HepG2 (cell line): ENCODE measurements around the gene RIMOC1. TPM values are rescaled to one million over a fixed set of nuclear protein-coding genes. Genes with fewer than 3 reads are reported as not detected.

Source experiments
- DPF2 ChIP-seq: sonication (generic); formaldehyde crosslinking; IDR thresholded peaks from 2 replicates; pipeline ENCODE4 v1.4.0; 2020; ENCODE audit warnings: mild to moderate bottlenecking, low read depth, missing genetic modification reagents, borderline replicate concordance
- FOSL1 ChIP-seq: sonication (generic); formaldehyde crosslinking; IDR thresholded peaks from 2 replicates; pipeline ENCODE4 v1.9.0; 2021; ENCODE audit warnings: missing genetic modification reagents, borderline replicate concordance
- GZF1 ChIP-seq: sonication (generic); formaldehyde crosslinking; IDR thresholded peaks from 2 replicates; pipeline ENCODE4 v1.5.1; 2020; ENCODE audit warnings: mild to moderate bottlenecking, missing genetic modification reagents
- HOXA3 ChIP-seq: sonication (generic); formaldehyde crosslinking; IDR thresholded peaks from 2 replicates; pipeline ENCODE4 v1.5.0; 2020; ENCODE audit warnings: missing genetic modification reagents
- MXD4 ChIP-seq: IDR thresholded peaks from 2 replicates; pipeline ENCODE4 v1.6.1; 2016; ENCODE audit warnings: mild to moderate bottlenecking, missing biosample characterization, missing genetic modification reagents
- NCOA2 ChIP-seq: sonication (generic); formaldehyde crosslinking; IDR thresholded peaks from 2 replicates; pipeline ENCODE4 v1.8.0; 2022; ENCODE audit warnings: inconsistent platforms
- PATZ1 ChIP-seq: sonication (generic); formaldehyde crosslinking; IDR thresholded peaks from 2 replicates; pipeline ENCODE4 v1.4.0; 2020; ENCODE audit warnings: missing genetic modification reagents
- RAD21 ChIP-seq: fragments of 450-650 bp; formaldehyde crosslinking; IDR thresholded peaks from 2 replicates; pipeline ENCODE4 v1.5.0; 2020; ENCODE audit warnings: mild to moderate bottlenecking
- RCOR2 ChIP-seq: IDR thresholded peaks from 2 replicates; pipeline ENCODE4 v1.6.1; 2016; ENCODE audit warnings: missing biosample characterization, missing genetic modification reagents
- SIN3A ChIP-seq: IDR thresholded peaks from 2 replicates; pipeline ENCODE4 v1.6.1; 2011; ENCODE audit warnings: low read depth, mild to moderate bottlenecking, control low read depth, low read length, borderline replicate concordance
- SMYD3 ChIP-seq: sonication (generic); formaldehyde crosslinking; IDR thresholded peaks from 2 replicates; pipeline ENCODE4 v1.8.1; 2023; ENCODE audit warnings: mild to moderate bottlenecking, missing genetic modification reagents
- TCF7 ChIP-seq: sonication (generic); IDR thresholded peaks from 2 replicates; pipeline ENCODE4 v1.6.1; 2016; ENCODE audit warnings: antibody characterized with exemption, low read depth
- TEAD3 ChIP-seq: optimal IDR thresholded peaks from 2 replicates; pipeline ENCODE3; 2016; ENCODE audit warnings: borderline replicate concordance
- ZFAT ChIP-seq: sonication (generic); formaldehyde crosslinking; conservative IDR thresholded peaks from 2 replicates; pipeline ENCODE4 v1.8.1; 2023; ENCODE audit warnings: missing genetic modification reagents, inconsistent platforms
- ZFP1 ChIP-seq: IDR thresholded peaks from 2 replicates; pipeline ENCODE4 v1.6.1; 2016
- ZKSCAN5 ChIP-seq: sonication (generic); formaldehyde crosslinking; IDR thresholded peaks from 2 replicates; pipeline ENCODE4 v1.5.1; 2020; ENCODE audit warnings: mild to moderate bottlenecking, missing genetic modification reagents
- ZMAT5 ChIP-seq: sonication (generic); formaldehyde crosslinking; IDR thresholded peaks from 2 replicates; pipeline ENCODE4 v1.5.0; 2020; ENCODE audit warnings: mild to moderate bottlenecking, low read depth, missing genetic modification reagents, borderline replicate concordance
- ZNF275 ChIP-seq: sonication (generic); formaldehyde crosslinking; IDR thresholded peaks from 2 replicates; pipeline ENCODE4 v1.8.0; 2022; ENCODE audit warnings: missing genetic modification reagents, mild to moderate bottlenecking, inconsistent platforms, borderline replicate concordance
- ZNF431 ChIP-seq: sonication (generic); formaldehyde crosslinking; IDR thresholded peaks from 2 replicates; pipeline ENCODE4 v1.9.0; 2022; ENCODE audit warnings: missing genetic modification reagents, low read depth, mild to moderate bottlenecking, borderline replicate concordance
- ZNF547 ChIP-seq: sonication (generic); formaldehyde crosslinking; IDR thresholded peaks from 2 replicates; pipeline ENCODE4 v1.5.1; 2020; ENCODE audit warnings: mild to moderate bottlenecking, missing genetic modification reagents
- ZNF589 ChIP-seq: sonication (generic); formaldehyde crosslinking; conservative IDR thresholded peaks from 2 replicates; pipeline ENCODE4 v1.8.0; 2022; ENCODE audit warnings: mild to moderate bottlenecking, moderate library complexity, missing genetic modification reagents
- polyA plus RNA-seq, 8 experiments: library from polyadenylated mRNA; depleted of rRNA in 3 of 8; stranded (reverse) in 7 of 8; unstranded in 1 of 8; fragments of >200 nt; fragmentation: Illumina TruSeq in 4 of 8; extraction: Trizol in 4 of 8; gene quantifications; 2 replicates each; pipeline versions ENCODE4 v1.2.1 to v1.2.3, GENCODE V29; 2011 to 2016; ENCODE audit warnings: low read depth in 4 of 8, missing spikeins in 1 of 8, mixed read lengths in 1 of 8; ENCODE audit not compliant: insufficient read depth in 1 of 8
- total RNA-seq, 5 experiments: library from RNA; depleted of rRNA; stranded (reverse); fragments of >200 nt; fragmentation: Illumina TruSeq; extraction: Trizol; gene quantifications; 2 replicates each; pipeline ENCODE4 v1.2.3, GENCODE V29; 2016; ENCODE audit warnings: low read depth in 1 of 5
- TF ChIP-seq, protein P1 (sequence below), 2 experiments: sonication (generic) in 1 of 2; formaldehyde crosslinking in 1 of 2; IDR thresholded peaks; 2 replicates each; pipeline versions ENCODE4 v1.4.0 to v1.6.1; 2016 to 2020; ENCODE audit warnings: borderline replicate concordance in 1 of 2, low read depth in 1 of 2, mild to moderate bottlenecking in 1 of 2, missing genetic modification reagents in 1 of 2

RIMOC1 gene
- total and polyA plus RNA-seq, 2 of the 13 experiments (the other 11 are each of a cell fraction or from before 2014, with no cell fraction given): 16.3 to 16.9 TPM

- TF ChIP-seq ZNF431 (CRISPR knock-in tag) (no peak), TEAD3 (CRISPR knock-in tag) (peak; percentile 43), ZKSCAN5 (CRISPR knock-in tag) (no peak), FOSL1 (no peak), TCF7 (no peak), ZFAT (CRISPR knock-in tag) (no peak), SIN3A (no peak), ZNF589 (CRISPR knock-in tag) (no peak), ZNF547 (CRISPR knock-in tag) (peak; percentile 89), ZNF275 (peak; percentile 66; the same call in 1 of the 2 replicates), SMYD3 (CRISPR knock-in tag) (peak; percentile 60; the same call in 1 of the 2 replicates), RAD21 (CRISPR knock-in tag) (peak; percentile 63), ZFP1 (CRISPR knock-in tag) (no peak), NCOA2 (CRISPR knock-in tag) (peak; percentile 40), MXD4 (peak; percentile 61), RCOR2 (CRISPR knock-in tag) (no peak), PATZ1 (CRISPR knock-in tag) (peak; percentile 52), DPF2 (CRISPR knock-in tag) (0 out of 2 replicates have a peak, but pooled peaks have one; percentile 22), HOXA3 (CRISPR knock-in tag) (peak; percentile 92), GZF1 (CRISPR knock-in tag) (no peak), ZMAT5 (CRISPR knock-in tag) (no peak)
- TF ChIP-seq, protein P1, sequence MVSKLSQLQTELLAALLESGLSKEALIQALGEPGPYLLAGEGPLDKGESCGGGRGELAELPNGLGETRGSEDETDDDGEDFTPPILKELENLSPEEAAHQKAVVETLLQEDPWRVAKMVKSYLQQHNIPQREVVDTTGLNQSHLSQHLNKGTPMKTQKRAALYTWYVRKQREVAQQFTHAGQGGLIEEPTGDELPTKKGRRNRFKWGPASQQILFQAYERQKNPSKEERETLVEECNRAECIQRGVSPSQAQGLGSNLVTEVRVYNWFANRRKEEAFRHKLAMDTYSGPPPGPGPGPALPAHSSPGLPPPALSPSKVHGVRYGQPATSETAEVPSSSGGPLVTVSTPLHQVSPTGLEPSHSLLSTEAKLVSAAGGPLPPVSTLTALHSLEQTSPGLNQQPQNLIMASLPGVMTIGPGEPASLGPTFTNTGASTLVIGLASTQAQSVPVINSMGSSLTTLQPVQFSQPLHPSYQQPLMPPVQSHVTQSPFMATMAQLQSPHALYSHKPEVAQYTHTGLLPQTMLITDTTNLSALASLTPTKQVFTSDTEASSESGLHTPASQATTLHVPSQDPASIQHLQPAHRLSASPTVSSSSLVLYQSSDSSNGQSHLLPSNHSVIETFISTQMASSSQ (IDR thresholded peaks at IDR 0.05; ENCODE audit: low read depth): no peak
- TF ChIP-seq, protein P1 (CRISPR knock-in tag; IDR thresholded peaks at IDR 0.05; ENCODE audit: borderline replicate concordance): peak; percentile 85
These were observed 20.9 kb downstream of the RIMOC1 start, which contains the start of gene FBXO4 (continued) for GRCh38 chr5:41924872-41925554.
